ENCODE data around the gene ZER1. TPM values are rescaled to one million over a fixed set of nuclear protein-coding genes. Genes with fewer than 3 reads are reported as not detected.
A peak's percentile ranks its signal among the peaks of the same experiment; 100 is the strongest.

ZER1 gene
- total RNA-seq, 2 experiments from 2014 or later, result 11.0 to 15.1 TPM

- Histone ChIP-seq H3K9me2 (ENCODE audit: insufficient read depth, low read length) (no peaks in the 10 kb centered on the region), H3K27ac (ENCODE audit: low read depth, low read length, poor library complexity, severe bottlenecking) (no peak overlapping the region), H2AFZ (ENCODE audit: low read length) (no peak overlapping the region), H3K9me3 (ENCODE audit: low read length) (peaks cover 23% of the 10 kb centered on the region; the same call in 1 of the 2 replicates), H3K79me2 (ENCODE audit: insufficient read depth, low read depth, low read length) (peaks cover 17% of the 10 kb centered on the region), H3K4me2 (ENCODE audit: low read length) (no peak overlapping the region), H3K4me1 (ENCODE audit: insufficient read depth, low read length, poor library complexity, severe bottlenecking) (peaks cover 53% of the 10 kb centered on the region), H4K20me1 (ENCODE audit: insufficient read depth, low read length) (no peaks in the 10 kb centered on the region), H3K4me3 (ENCODE audit: low read depth, low read length, poor library complexity, severe bottlenecking) (no peak overlapping the region), H3K36me3 (ENCODE audit: insufficient read depth, low read length) (peaks cover 9% of the 10 kb centered on the region)
- POLR2A ChIA-PET, result interaction anchor here (0.6 to 0.7 kb wide), 3 partner anchors 20 to 330 kb away, joined by 3 to 4 read pairs (median 4); no protein-coding TSS in a partner anchor
- intact Hi-C loops (cut with micrococcal nuclease; ENCODE audit: unreplicated experiment), result loop anchor here (10.0 kb wide), 1 partner anchor 141 kb away; no protein-coding TSS in a partner anchor
- no TSS peak for BruUV-seq (replicated peaks)
- DNase-seq (ENCODE audit: low spot score), result no peak
- no peak for TF ChIP-seq CTCF (conservative IDR thresholded peaks at IDR 0.05; ENCODE audit: low read length)
- no peak for TF ChIP-seq EZH2phosphoT487 (IDR thresholded peaks at IDR 0.05; ENCODE audit: borderline replicate concordance, low read depth, low read length)
- CTCF ChIA-PET (ENCODE audit: unreplicated experiment), result no interaction called here
Measured at GRCh38 chr9:128785427-128785826, 13.7 kb upstream of the ZER1 start.

- TF ChIP-seq CTCF (conservative IDR thresholded peaks at IDR 0.05; ENCODE audit: low read length) (no peak), EZH2phosphoT487 (IDR thresholded peaks at IDR 0.05; ENCODE audit: borderline replicate concordance, low read depth, low read length) (no peak)
- ChIA-PET CTCF (ENCODE audit: unreplicated experiment) (interaction anchor here (0.6 kb wide), 1 partner anchor 20 kb away, joined by 3 read pairs; no protein-coding TSS in a partner anchor), POLR2A (interaction anchor here (2.1 kb wide), 1 partner anchor 10 kb away, joined by 9 read pairs; the partner anchor contains the start of gene ZER1)
- intact Hi-C loops (cut with micrococcal nuclease; ENCODE audit: unreplicated experiment), result loop anchor here (10.0 kb wide), 1 partner anchor 138 kb away; no protein-coding TSS in a partner anchor
- Histone ChIP-seq H3K36me3 (ENCODE audit: insufficient read depth, low read length) (no peaks in the 10 kb centered on the region; the same call in 1 of the 2 replicates), H3K4me2 (ENCODE audit: low read length) (peak overlapping the region; percentile 25; the same call in 1 of the 2 replicates), H4K20me1 (ENCODE audit: insufficient read depth, low read length) (no peaks in the 10 kb centered on the region), H2AFZ (ENCODE audit: low read length) (peak overlapping the region; percentile 72; the same call in 1 of the 2 replicates), H3K9me2 (ENCODE audit: insufficient read depth, low read length) (no peaks in the 10 kb centered on the region), H3K79me2 (ENCODE audit: insufficient read depth, low read depth, low read length) (peaks cover 5% of the 10 kb centered on the region), H3K27ac (ENCODE audit: low read depth, low read length, poor library complexity, severe bottlenecking) (peak overlapping the region; percentile 100), H3K4me1 (ENCODE audit: insufficient read depth, low read length, poor library complexity, severe bottlenecking) (peaks cover 49% of the 10 kb centered on the region), H3K9me3 (ENCODE audit: low read length) (peaks cover 30% of the 10 kb centered on the region; the same call in 1 of the 2 replicates), H3K4me3 (ENCODE audit: low read depth, low read length, poor library complexity, severe bottlenecking) (no peak overlapping the region)
- no TSS peak for BruUV-seq (replicated peaks)
- no peak for DNase-seq (ENCODE audit: low spot score)
Measured at GRCh38 chr9:128782669-128783068, 10.9 kb upstream of the ZER1 start.

Measured in OCI-LY7 (cell line).